ENCODE data around the gene LMBR1. TPM values are rescaled to one million over a fixed set of nuclear protein-coding genes. Genes with fewer than 3 reads are reported as not detected.
"Not testable (repeated sequence)": the region's sequence is repeated elsewhere in the genome, so short reads cannot be mapped to it uniquely, and the experiment has no call there.

LMBR1 gene
- polyA plus RNA-seq, 3 donors = 14.8 to 24.4 (median 21.2) TPM

- intact Hi-C loops (cut with micrococcal nuclease) = no loop called here
- H3K4me2 ChIP-seq (replicated peaks; ENCODE audit: extremely low read depth, low read length, poor library complexity, severe bottlenecking) = no peak overlapping the region
- no peak for DNase-seq
- Mint-ChIP-seq H3K9me3 (no peaks in the 10 kb centered on the region), H3K27me3 (ENCODE audit: low read depth in 3 of 3) (peaks cover 8 to 28% (median 8%) of the 10 kb centered on the region in 3 donors), H3K4me3 (no peak overlapping the region), H3K4me1 (no peaks in the 10 kb centered on the region), H3K27ac (no peak overlapping the region), H3K36me3 (no peaks in the 10 kb centered on the region)
- H3K4me1 ChIP-seq (ENCODE audit: control insufficient read depth in 1 of 2, insufficient read depth in 2 of 2, low read length in 2 of 2) = no peaks in the 10 kb centered on the region
- H3K27me3 ChIP-seq (ENCODE audit: control insufficient read depth in 2 of 2, insufficient read depth in 2 of 2, low read length in 2 of 2) = peaks cover 3 to 11% of the 10 kb centered on the region in 2 donors
- no peak overlapping the region for H3K9ac ChIP-seq (ENCODE audit: insufficient read depth, low read length, poor library complexity, severe bottlenecking)
- H3K79me2 ChIP-seq (ENCODE audit: insufficient read depth, low read length) = no peaks in the 10 kb centered on the region
- no peak overlapping the region for H2AFZ ChIP-seq (ENCODE audit: insufficient read depth, low read depth, low read length, poor library complexity, severe bottlenecking)
- WGBS (ENCODE audit: insufficient coverage) = 69% methylated on average over 8 of the region's 9 CpGs
- TF ChIP-seq, protein P1, sequence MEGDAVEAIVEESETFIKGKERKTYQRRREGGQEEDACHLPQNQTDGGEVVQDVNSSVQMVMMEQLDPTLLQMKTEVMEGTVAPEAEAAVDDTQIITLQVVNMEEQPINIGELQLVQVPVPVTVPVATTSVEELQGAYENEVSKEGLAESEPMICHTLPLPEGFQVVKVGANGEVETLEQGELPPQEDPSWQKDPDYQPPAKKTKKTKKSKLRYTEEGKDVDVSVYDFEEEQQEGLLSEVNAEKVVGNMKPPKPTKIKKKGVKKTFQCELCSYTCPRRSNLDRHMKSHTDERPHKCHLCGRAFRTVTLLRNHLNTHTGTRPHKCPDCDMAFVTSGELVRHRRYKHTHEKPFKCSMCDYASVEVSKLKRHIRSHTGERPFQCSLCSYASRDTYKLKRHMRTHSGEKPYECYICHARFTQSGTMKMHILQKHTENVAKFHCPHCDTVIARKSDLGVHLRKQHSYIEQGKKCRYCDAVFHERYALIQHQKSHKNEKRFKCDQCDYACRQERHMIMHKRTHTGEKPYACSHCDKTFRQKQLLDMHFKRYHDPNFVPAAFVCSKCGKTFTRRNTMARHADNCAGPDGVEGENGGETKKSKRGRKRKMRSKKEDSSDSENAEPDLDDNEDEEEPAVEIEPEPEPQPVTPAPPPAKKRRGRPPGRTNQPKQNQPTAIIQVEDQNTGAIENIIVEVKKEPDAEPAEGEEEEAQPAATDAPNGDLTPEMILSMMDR (IDR thresholded peaks at IDR 0.05) = no peak
- no peak overlapping the region for H3K27ac ChIP-seq (ENCODE audit: low read depth in 1 of 2, low read length in 2 of 2)
- no peaks in the 10 kb centered on the region for H4K20me1 ChIP-seq (ENCODE audit: insufficient read depth, low read length)
- H3K36me3 ChIP-seq (replicated peaks in 1 of 2; ENCODE audit: control insufficient read depth in 1 of 2, insufficient read depth in 2 of 2, low read length in 2 of 2) = no peaks in the 10 kb centered on the region
- H3K9me3 ChIP-seq (replicated peaks in 1 of 2; ENCODE audit: control insufficient read depth in 1 of 2, insufficient read depth in 1 of 2, low read length in 2 of 2) = no peaks in the 10 kb centered on the region
- no peak overlapping the region for H3K4me3 ChIP-seq (replicated peaks in 1 of 3; ENCODE audit: low read depth in 2 of 3, low read length in 3 of 3)
Measured at GRCh38 chr7:156650042-156650441, 242.9 kb downstream of the LMBR1 start.

GRCh38 chr7:156647330-156647729 is 245.7 kb downstream of the LMBR1 start:
- H3K4me1 Mint-ChIP-seq; H3K36me3 Mint-ChIP-seq; H3K4me2 ChIP-seq (replicated peaks; ENCODE audit: extremely low read depth, low read length, poor library complexity, severe bottlenecking); intact Hi-C loops (cut with micrococcal nuclease); DNase-seq; H3K9ac ChIP-seq (ENCODE audit: insufficient read depth, low read length, poor library complexity, severe bottlenecking); H3K9me3 Mint-ChIP-seq; H3K27ac Mint-ChIP-seq; H4K20me1 ChIP-seq (ENCODE audit: insufficient read depth, low read length); H3K4me1 ChIP-seq (ENCODE audit: control insufficient read depth in 1 of 2, insufficient read depth in 2 of 2, low read length in 2 of 2); H3K4me3 ChIP-seq (replicated peaks in 1 of 3; ENCODE audit: low read depth in 2 of 3, low read length in 3 of 3); H2AFZ ChIP-seq (ENCODE audit: insufficient read depth, low read depth, low read length, poor library complexity, severe bottlenecking); H3K36me3 ChIP-seq (replicated peaks in 1 of 2; ENCODE audit: control insufficient read depth in 1 of 2, insufficient read depth in 2 of 2, low read length in 2 of 2); H3K27ac ChIP-seq (ENCODE audit: low read depth in 1 of 2, low read length in 2 of 2); H3K9me3 ChIP-seq (replicated peaks in 1 of 2; ENCODE audit: control insufficient read depth in 1 of 2, insufficient read depth in 1 of 2, low read length in 2 of 2); H3K4me3 Mint-ChIP-seq; H3K79me2 ChIP-seq (ENCODE audit: insufficient read depth, low read length): not testable (repeated sequence)
- peaks cover 14 to 47% (median 17%) of the 10 kb centered on the region in 3 donors for H3K27me3 Mint-ChIP-seq (ENCODE audit: low read depth in 3 of 3)
- H3K27me3 ChIP-seq (ENCODE audit: control insufficient read depth in 2 of 2, insufficient read depth in 2 of 2, low read length in 2 of 2) = peaks cover 6 to 22% of the 10 kb centered on the region in 2 donors
- 100% methylated on average over 1 of the region's 5 CpGs for WGBS (ENCODE audit: insufficient coverage)

Measured in CD14-positive monocyte (primary cell).